GM12878 (cell line): ENCODE data around the gene LHFPL3. TPM values are rescaled to one million over a fixed set of nuclear protein-coding genes. Genes with fewer than 3 reads are reported as not detected.

Source experiments
- ATAC-seq: fragments of 200-7000 bp; cut with Tn5 transposase; 3 replicates; pipeline ENCODE4 v1.9.1; 2020; ENCODE audit warnings: mild to moderate bottlenecking, moderate library complexity
- BruUV-seq: library from RNA; stranded (reverse); fragments of 400-500 nt; replicated peaks from 2 replicates; lab custom pipeline; 2021; lab: Mats Ljungman, UMichigan
- CTCF ChIA-PET: fragments of 300-600 bp; sonication (Branson Sonifier 250); formaldehyde crosslinking; extraction: SDS; loops from one replicate; lab custom pipeline; 2021; ENCODE audit warnings: inconsistent platforms; lab: Yijun Ruan, JAX
- POLR2A ChIA-PET: fragments of 350-600 bp; formaldehyde crosslinking; extraction: SDS; loops from one replicate; lab custom pipeline; 2021; ENCODE audit warnings: inconsistent platforms; lab: Charles Lee
- RAD21 ChIA-PET: fragments of 300-600 bp; sonication (Branson Sonifier 250); formaldehyde crosslinking; loops from one replicate; lab custom pipeline; 2023; ENCODE audit warnings: antibody characterized with exemption; ENCODE audit not compliant: unreplicated experiment; lab: Charles Lee
- SMC1A ChIA-PET: fragments of 300-600 bp; sonication (Branson Sonifier 250); formaldehyde crosslinking; loops from one replicate; lab custom pipeline; 2023; ENCODE audit not compliant: unreplicated experiment, uncharacterized antibody; lab: Charles Lee
- DNase-seq: peaks from one replicate; pipeline ENCODE4 v3.0.0-alpha.2; 2011; ENCODE audit warnings: low read depth, low spot score
- FAIRE-seq: peaks from 3 replicates; lab custom pipeline; 2011; peaks lifted over from hg19 to GRCh38; lab: Jason Lieb, UNC
- H2AFZ ChIP-seq: 2 replicates; pipeline ENCODE4 v1.6.0; 2011; ENCODE audit warnings: low read depth, low read length, control low read depth; ENCODE audit not compliant: control insufficient read depth
- H3K27ac ChIP-seq: 2 replicates; pipeline ENCODE4 v1.5.1; 2011; ENCODE audit warnings: control low read depth; ENCODE audit not compliant: control insufficient read depth, insufficient read depth
- H3K27me3 ChIP-seq, 2 experiments: replicated peaks in 1 of 2; 2 replicates each; pipeline versions ENCODE4 v1.6.0 to v1.6.1; 2011; ENCODE audit warnings: low read length in 1 of 2; ENCODE audit not compliant: control insufficient read depth in 2 of 2, insufficient read depth in 2 of 2
- H3K36me3 ChIP-seq, 2 experiments: 2 replicates each; pipeline ENCODE4 v1.5.1; 2011; ENCODE audit warnings: low read length in 1 of 2; ENCODE audit not compliant: control insufficient read depth in 2 of 2, insufficient read depth in 2 of 2
- H3K4me1 ChIP-seq: 2 replicates; pipeline ENCODE4 v1.6.1; 2011; ENCODE audit warnings: mild to moderate bottlenecking, low read length, moderate library complexity, mixed read lengths; ENCODE audit not compliant: control insufficient read depth, insufficient read depth
- H3K4me2 ChIP-seq: 2 replicates; pipeline ENCODE4 v1.6.0; 2011; ENCODE audit warnings: control low read depth; ENCODE audit not compliant: control insufficient read depth, insufficient read depth
- H3K4me3 ChIP-seq: fragments of 200-600 bp; sonication (generic); 2 replicates; pipeline ENCODE4 v1.5.1; 2016
- H3K79me2 ChIP-seq: 2 replicates; pipeline ENCODE4 v1.6.0; 2011; ENCODE audit warnings: low read length; ENCODE audit not compliant: control insufficient read depth, insufficient read depth
- H3K9ac ChIP-seq: 2 replicates; pipeline ENCODE4 v1.8.0; 2011; ENCODE audit warnings: low read length, control low read depth, mixed read lengths; ENCODE audit not compliant: control insufficient read depth, insufficient read depth
- H3K9me3 ChIP-seq: replicated peaks from 3 replicates; pipeline ENCODE4 v1.5.1; 2011; ENCODE audit warnings: mild to moderate bottlenecking, low read length; ENCODE audit not compliant: control insufficient read depth, insufficient read depth
- H4K20me1 ChIP-seq: 2 replicates; pipeline ENCODE4 v1.6.0; 2011; ENCODE audit not compliant: control insufficient read depth, insufficient read depth
- ATF7 ChIP-seq: fragments of 450-650 bp; IDR thresholded peaks from 2 replicates; pipeline ENCODE4 v1.6.1; 2016; ENCODE audit warnings: low read depth, mild to moderate bottlenecking
- FOXK2 ChIP-seq: fragments of 450-650 bp; IDR thresholded peaks from 2 replicates; pipeline ENCODE4 v1.6.1; 2017; ENCODE audit warnings: mild to moderate bottlenecking, moderate library complexity
- HCFC1 ChIP-seq: fragments of 150-350 bp; IDR thresholded peaks from 2 replicates; pipeline ENCODE4 v1.6.1; 2014; ENCODE audit warnings: low read length
- IKZF1 ChIP-seq: fragments of 450-650 bp; conservative IDR thresholded peaks from 2 replicates; pipeline ENCODE4 v1.6.1; 2017; ENCODE audit warnings: antibody characterized with exemption, mild to moderate bottlenecking
- NFIC ChIP-seq: IDR thresholded peaks from 2 replicates; pipeline ENCODE4 v1.6.1; 2012; ENCODE audit warnings: low read depth, mild to moderate bottlenecking, inconsistent platforms, low read length, moderate library complexity
- NRF1 ChIP-seq: conservative IDR thresholded peaks from 2 replicates; pipeline ENCODE4 v1.6.1; 2011; ENCODE audit warnings: mild to moderate bottlenecking, low read depth, low read length, improper control_type of control experiment
- RFX5 ChIP-seq: IDR thresholded peaks from 2 replicates; pipeline ENCODE4 v1.6.1; 2011; ENCODE audit warnings: low read depth, low read length, improper control_type of control experiment
- ZBED1 ChIP-seq: IDR thresholded peaks from 2 replicates; pipeline ENCODE4 v1.6.1; 2016; ENCODE audit warnings: borderline replicate concordance
- WGBS: methylation state at CpG from one replicate; pipeline ENCODE4 v1.1.6; 2016; ENCODE audit warnings: low lambda C conversion rate; ENCODE audit not compliant: insufficient replicate concordance, insufficient coverage; ENCODE audit errors: missing lambda C conversion rate; 5-methylcytosine and 5-hydroxymethylcytosine counted together
- in situ Hi-C: fragments of 300-500 bp; cut with MboI; formaldehyde crosslinking; loops from 9 replicates; pipeline ENCODE4 v1.14.3; 2018; ENCODE audit warnings: mixed read lengths
- intact Hi-C: fragments of 100-400 bp; cut with micrococcal nuclease; formaldehyde crosslinking; loops from one replicate; pipeline ENCODE4 v1.14.2; 2022; ENCODE audit not compliant: unreplicated experiment
- polyA plus RNA-seq, 11 experiments: library from polyadenylated mRNA; depleted of rRNA in 4 of 11; unstranded in 6 of 11; stranded (reverse) in 5 of 11; fragments of >200 nt; fragmentation: Nextera tagmentation in 4 of 11; fragmentation: Illumina TruSeq in 1 of 11; extraction: Ambion mirVana in 4 of 11; extraction: Trizol in 1 of 11; gene quantifications; 1 replicate in 1 of 11; 2 replicates in 10 of 11; pipeline versions ENCODE4 v1.2.1 to v1.2.3, GENCODE V29; 2011 to 2016; ENCODE audit warnings: inconsistent platforms in 2 of 11, missing spikeins in 2 of 11, low read depth in 1 of 11
- total RNA-seq, 4 experiments: library from RNA; depleted of rRNA in 3 of 4; stranded (reverse); fragments of >200 nt in 3 of 4; fragmentation: Illumina TruSeq in 1 of 4; extraction: Trizol in 1 of 4; gene quantifications; 2 replicates each; pipeline versions ENCODE4 v1.2.1 to v1.2.3, GENCODE V29; 2013 to 2021
- TF ChIP-seq, protein P1 (sequence below): fragments of 450-650 bp; IDR thresholded peaks from 2 replicates; pipeline ENCODE4 v1.6.1; 2018; ENCODE audit warnings: borderline replicate concordance, mild to moderate bottlenecking; ENCODE audit not compliant: partially characterized antibody
- TF ChIP-seq, protein P2 (sequence below): fragments of 150-350 bp; IDR thresholded peaks from 2 replicates; pipeline ENCODE4 v1.6.1; 2016; ENCODE audit warnings: low read depth, low read length

Gene LHFPL3
- total and polyA plus RNA-seq, 10 of the 15 experiments (the other 5 are each of a cell fraction or from before 2014, with no cell fraction given): 0.09 TPM; not detected in 9

DNA sequence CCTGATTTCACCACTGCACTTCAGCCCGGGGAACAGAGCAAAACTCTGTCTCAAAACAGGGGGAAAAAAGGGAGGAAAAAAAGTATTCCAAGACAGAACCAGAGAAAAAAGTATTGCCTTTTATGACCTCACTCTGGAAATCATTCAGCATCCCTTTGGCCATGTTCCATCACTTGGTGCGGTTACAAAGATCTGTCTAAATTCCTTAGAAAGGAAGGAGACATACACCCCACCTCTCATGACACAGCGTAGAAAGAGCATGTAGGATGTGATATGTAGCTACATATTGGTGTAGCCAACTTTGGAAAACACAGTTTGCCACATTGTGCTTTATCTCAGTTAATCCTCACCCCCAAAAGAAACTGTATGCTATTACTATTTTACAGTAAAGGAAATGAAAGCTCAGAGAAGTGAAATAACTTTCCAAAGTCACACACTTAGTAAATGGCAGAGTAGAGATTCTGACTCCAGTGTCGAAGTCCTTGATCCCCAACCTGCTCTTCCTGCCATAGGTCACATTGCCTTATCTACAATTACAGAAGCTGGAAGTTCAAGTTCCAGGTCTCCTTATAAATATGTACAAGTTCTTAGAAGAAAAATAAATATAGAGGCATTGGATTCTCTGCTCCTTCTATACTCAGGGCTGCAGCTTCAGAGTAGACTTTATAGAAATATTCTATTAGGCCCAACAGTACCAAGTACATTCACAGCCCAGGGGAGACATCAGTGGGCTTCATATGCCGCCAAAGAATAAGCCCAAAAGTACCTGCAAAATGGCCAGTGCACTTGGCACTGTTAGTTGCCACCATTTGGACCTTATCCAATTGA lies 594.0 kb downstream of the LHFPL3 start (continued):
- TF ChIP-seq, protein P1, sequence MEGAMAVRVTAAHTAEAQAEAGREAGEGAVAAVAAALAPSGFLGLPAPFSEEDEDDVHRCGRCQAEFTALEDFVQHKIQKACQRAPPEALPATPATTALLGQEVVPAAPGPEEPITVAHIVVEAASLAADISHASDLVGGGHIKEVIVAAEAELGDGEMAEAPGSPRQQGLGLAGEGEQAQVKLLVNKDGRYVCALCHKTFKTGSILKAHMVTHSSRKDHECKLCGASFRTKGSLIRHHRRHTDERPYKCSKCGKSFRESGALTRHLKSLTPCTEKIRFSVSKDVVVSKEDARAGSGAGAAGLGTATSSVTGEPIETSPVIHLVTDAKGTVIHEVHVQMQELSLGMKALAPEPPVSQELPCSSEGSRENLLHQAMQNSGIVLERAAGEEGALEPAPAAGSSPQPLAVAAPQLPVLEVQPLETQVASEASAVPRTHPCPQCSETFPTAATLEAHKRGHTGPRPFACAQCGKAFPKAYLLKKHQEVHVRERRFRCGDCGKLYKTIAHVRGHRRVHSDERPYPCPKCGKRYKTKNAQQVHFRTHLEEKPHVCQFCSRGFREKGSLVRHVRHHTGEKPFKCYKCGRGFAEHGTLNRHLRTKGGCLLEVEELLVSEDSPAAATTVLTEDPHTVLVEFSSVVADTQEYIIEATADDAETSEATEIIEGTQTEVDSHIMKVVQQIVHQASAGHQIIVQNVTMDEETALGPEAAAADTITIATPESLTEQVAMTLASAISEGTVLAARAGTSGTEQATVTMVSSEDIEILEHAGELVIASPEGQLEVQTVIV: no peak
- TF ChIP-seq NRF1: no peak
- TF ChIP-seq NFIC: no peak
- no peak for TF ChIP-seq RFX5
- TF ChIP-seq ZBED1: no peak

DNA sequence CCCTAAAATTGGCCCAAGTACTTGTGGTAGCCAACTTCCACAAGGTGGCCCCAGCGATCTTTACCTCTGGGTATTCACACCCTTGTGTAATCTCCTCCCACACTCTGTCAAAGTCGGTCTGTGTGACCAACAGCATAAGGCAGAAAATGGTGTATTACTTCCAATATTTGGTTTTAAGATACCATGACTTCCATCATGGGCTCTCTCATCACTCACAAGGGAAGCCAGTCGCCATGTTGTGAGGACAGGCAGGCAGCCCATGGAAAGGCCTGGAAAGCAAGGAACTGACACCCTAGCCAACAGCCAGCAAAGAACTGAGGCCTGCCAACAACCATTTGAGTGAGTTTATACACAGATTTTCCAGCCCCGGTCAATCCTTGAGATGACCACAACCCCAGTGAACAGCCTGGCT lies 594.6 kb downstream of the LHFPL3 start:
- in situ Hi-C loops (loop anchor here (5.0 kb wide), 1 partner anchor 691 kb away; no protein-coding TSS in a partner anchor), intact Hi-C loops (loop anchor here (1.0 to 10.0 kb wide), 7 partner anchors 22 to 666 kb away; no protein-coding TSS in a partner anchor)
- SMC1A ChIA-PET: interaction anchor here (0.8 to 11.6 kb wide), 19 partner anchors 15 to 666 kb away, joined by 3 to 413 read pairs (median 3); no protein-coding TSS in a partner anchor
- RAD21 ChIA-PET: interaction anchor here (0.8 to 8.9 kb wide), 12 partner anchors 20 to 691 kb away, joined by 3 to 147 read pairs (median 4); no protein-coding TSS in a partner anchor
- Histone ChIP-seq H3K27me3 (no peaks in the 10 kb centered on the region), H3K4me1 (peaks cover 6% of the 10 kb centered on the region; the same call in 1 of the 2 replicates), H4K20me1 (no peaks in the 10 kb centered on the region), H3K79me2 (no peaks in the 10 kb centered on the region), H3K36me3 (no peaks in the 10 kb centered on the region), H3K27ac (no peak overlapping the region), H2AFZ (peak overlapping the region; percentile 66), H3K9ac (peak overlapping the region; percentile 6; the same call in 1 of the 2 replicates), H3K9me3 (no peaks in the 10 kb centered on the region), H3K4me3 (no peak overlapping the region), H3K4me2 (no peak overlapping the region)
- WGBS: 0% methylated on average over 4 of the region's 4 CpGs
- no TSS peak for BruUV-seq
- ATAC-seq: peak; percentile 99
- peak; percentile 71 for DNase-seq
- POLR2A ChIA-PET: interaction anchor here (1.1 to 1.9 kb wide), 2 partner anchors 62 to 458 kb away, joined by 3 to 5 read pairs; no protein-coding TSS in a partner anchor
- peak; percentile 88 for FAIRE-seq
- CTCF ChIA-PET: interaction anchor here (0.6 to 15.6 kb wide), 23 partner anchors 17 to 670 kb away, joined by 3 to 581 read pairs (median 4); no protein-coding TSS in a partner anchor
- TF ChIP-seq FOXK2 (no peak), ATF7 (peak; percentile 57), HCFC1 (no peak), IKZF1 (peak; percentile 52; the same call in 1 of the 2 replicates), NFIC (no peak)
- TF ChIP-seq, protein P1: no peak
- TF ChIP-seq, protein P2, sequence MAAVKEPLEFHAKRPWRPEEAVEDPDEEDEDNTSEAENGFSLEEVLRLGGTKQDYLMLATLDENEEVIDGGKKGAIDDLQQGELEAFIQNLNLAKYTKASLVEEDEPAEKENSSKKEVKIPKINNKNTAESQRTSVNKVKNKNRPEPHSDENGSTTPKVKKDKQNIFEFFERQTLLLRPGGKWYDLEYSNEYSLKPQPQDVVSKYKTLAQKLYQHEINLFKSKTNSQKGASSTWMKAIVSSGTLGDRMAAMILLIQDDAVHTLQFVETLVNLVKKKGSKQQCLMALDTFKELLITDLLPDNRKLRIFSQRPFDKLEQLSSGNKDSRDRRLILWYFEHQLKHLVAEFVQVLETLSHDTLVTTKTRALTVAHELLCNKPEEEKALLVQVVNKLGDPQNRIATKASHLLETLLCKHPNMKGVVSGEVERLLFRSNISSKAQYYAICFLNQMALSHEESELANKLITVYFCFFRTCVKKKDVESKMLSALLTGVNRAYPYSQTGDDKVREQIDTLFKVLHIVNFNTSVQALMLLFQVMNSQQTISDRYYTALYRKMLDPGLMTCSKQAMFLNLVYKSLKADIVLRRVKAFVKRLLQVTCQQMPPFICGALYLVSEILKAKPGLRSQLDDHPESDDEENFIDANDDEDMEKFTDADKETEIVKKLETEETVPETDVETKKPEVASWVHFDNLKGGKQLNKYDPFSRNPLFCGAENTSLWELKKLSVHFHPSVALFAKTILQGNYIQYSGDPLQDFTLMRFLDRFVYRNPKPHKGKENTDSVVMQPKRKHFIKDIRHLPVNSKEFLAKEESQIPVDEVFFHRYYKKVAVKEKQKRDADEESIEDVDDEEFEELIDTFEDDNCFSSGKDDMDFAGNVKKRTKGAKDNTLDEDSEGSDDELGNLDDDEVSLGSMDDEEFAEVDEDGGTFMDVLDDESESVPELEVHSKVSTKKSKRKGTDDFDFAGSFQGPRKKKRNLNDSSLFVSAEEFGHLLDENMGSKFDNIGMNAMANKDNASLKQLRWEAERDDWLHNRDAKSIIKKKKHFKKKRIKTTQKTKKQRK: no peak
